Suprapubic skin (tissue), 3 donors: Measurements from ENCODE around the gene TMEM72.

Experiments
- POLR2AphosphoS5 ChIP-seq, 3 donors: sonication (generic); formaldehyde crosslinking; IDR thresholded peaks; one replicate each; pipeline ENCODE4 v1.6.1; 2017; ENCODE audit warnings: antibody characterized with exemption in 3 of 3
- TF ChIP-seq, protein P1 (sequence below), 2 donors: fragments of 200-600 bp in 1 of 2; fragments of 450-650 bp in 1 of 2; sonication (generic) in 1 of 2; IDR thresholded peaks; one replicate each; pipeline ENCODE4 v1.5.1; 2016 to 2019; ENCODE audit warnings: antibody characterized with exemption in 2 of 2, mild to moderate bottlenecking in 1 of 2, moderate library complexity in 1 of 2

DNA sequence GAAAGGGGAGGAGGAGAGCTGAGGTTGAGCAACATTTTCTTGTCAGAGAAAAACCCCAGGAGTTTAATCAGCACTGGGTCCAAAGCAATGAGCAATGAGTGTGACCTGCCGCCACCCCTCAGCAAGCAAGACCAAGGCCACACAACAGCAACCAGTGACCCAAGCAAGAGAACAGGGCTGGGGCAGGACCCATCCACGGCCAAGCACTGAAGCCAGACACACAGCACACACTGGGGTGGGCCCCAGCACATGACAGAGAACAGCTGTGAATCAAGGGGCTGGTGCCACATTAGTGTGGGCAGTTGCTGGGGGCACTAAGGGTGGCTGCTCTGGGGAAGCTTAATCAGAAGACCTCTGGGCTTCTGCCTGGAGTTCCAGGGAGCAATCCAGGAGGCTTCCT is 16.2 kb downstream of the TMEM72 start:
- TF ChIP-seq, protein P1, sequence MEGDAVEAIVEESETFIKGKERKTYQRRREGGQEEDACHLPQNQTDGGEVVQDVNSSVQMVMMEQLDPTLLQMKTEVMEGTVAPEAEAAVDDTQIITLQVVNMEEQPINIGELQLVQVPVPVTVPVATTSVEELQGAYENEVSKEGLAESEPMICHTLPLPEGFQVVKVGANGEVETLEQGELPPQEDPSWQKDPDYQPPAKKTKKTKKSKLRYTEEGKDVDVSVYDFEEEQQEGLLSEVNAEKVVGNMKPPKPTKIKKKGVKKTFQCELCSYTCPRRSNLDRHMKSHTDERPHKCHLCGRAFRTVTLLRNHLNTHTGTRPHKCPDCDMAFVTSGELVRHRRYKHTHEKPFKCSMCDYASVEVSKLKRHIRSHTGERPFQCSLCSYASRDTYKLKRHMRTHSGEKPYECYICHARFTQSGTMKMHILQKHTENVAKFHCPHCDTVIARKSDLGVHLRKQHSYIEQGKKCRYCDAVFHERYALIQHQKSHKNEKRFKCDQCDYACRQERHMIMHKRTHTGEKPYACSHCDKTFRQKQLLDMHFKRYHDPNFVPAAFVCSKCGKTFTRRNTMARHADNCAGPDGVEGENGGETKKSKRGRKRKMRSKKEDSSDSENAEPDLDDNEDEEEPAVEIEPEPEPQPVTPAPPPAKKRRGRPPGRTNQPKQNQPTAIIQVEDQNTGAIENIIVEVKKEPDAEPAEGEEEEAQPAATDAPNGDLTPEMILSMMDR (IDR thresholded peaks at IDR 0.05): no peak
- TF ChIP-seq POLR2AphosphoS5 (IDR thresholded peaks at IDR 0.05): no peak
